Dendritic cell treated with granulocyte-macrophage colony-stimulating factor and Interleukin-4, amounts not matched to agents 40 ng/mL and 50 ng/mL, for 4 days (primary cell): ENCODE measurements around the gene TNNT1.
"Not testable (repeated sequence)": the region's sequence is repeated elsewhere in the genome, so short reads cannot be mapped to it uniquely, and the experiment has no call there.

Experiments used
- H3K27ac Mint-ChIP-seq: one replicate; pipeline ENCODE4 v1.8.0; 2022; ENCODE audit warnings: mild to moderate bottlenecking, mixed read lengths
- H3K27me3 Mint-ChIP-seq: one replicate; pipeline ENCODE4 v1.8.0; 2022; ENCODE audit warnings: mild to moderate bottlenecking, mixed read lengths
- H3K36me3 Mint-ChIP-seq: one replicate; pipeline ENCODE4 v1.8.0; 2022; ENCODE audit warnings: low read depth, mixed read lengths
- H3K4me1 Mint-ChIP-seq: one replicate; pipeline ENCODE4 v1.8.0; 2022; ENCODE audit warnings: low read depth, mixed read lengths
- H3K4me3 Mint-ChIP-seq: one replicate; pipeline ENCODE4 v1.8.0; 2022; ENCODE audit warnings: mild to moderate bottlenecking, moderate library complexity, mixed read lengths
- H3K9me3 Mint-ChIP-seq: one replicate; pipeline ENCODE4 v1.8.0; 2022; ENCODE audit warnings: mixed read lengths
- intact Hi-C: fragments of 100-400 bp; cut with micrococcal nuclease; formaldehyde crosslinking; loops from one replicate; pipeline ENCODE4 v1.15.0; 2022

TNNT1 gene

DNA sequence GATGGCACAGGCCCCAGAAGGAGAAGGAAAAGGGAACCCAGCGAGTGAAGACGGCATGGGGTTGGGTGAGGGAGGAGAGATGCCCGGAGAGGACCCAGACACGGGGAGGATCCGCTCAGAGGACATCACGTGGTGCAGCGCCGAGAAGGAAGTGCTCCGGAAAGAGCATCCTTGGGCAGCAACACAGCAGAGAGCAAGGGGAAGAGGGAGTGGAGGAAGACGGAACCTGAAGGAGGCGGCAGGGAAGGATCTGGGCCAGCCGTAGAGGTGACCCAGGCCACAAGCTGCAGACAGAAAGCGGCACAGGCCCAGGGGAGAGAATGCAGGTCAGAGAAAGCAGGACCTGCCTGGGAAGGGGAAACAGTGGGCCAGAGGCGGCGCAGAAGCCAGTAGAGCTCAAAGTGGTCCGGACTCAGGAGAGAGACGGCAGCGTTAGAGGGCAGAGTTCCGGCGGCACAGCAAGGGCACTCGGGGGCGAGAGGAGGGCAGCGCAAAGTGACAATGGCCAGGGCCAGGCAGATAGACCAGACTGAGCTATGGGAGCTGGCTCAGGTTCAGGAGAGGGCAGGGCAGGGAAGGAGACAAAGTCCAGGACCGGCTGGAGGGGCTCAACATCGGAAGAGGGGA lies 32.7 kb downstream of the TNNT1 start:
- Mint-ChIP-seq H3K27me3 (peaks cover 9% of the 10 kb centered on the region), H3K4me3 (peak overlapping the region; percentile 98), H3K4me1 (peaks cover 64% of the 10 kb centered on the region), H3K9me3 (no peaks in the 10 kb centered on the region), H3K27ac (peak overlapping the region; percentile 92), H3K36me3 (peaks cover 61% of the 10 kb centered on the region)
- intact Hi-C loops, result loop anchor here (2.0 kb wide), 1 partner anchor 18 kb away; no protein-coding TSS in a partner anchor

- intact Hi-C loops, result loop anchor here (2.0 kb wide), 1 partner anchor 17 kb away; no protein-coding TSS in a partner anchor
- peaks cover 72% of the 10 kb centered on the region for H3K4me1 Mint-ChIP-seq
- H3K9me3 Mint-ChIP-seq, result no peaks in the 10 kb centered on the region
- H3K4me3 Mint-ChIP-seq, result peak overlapping the region; percentile 98
- H3K27me3 Mint-ChIP-seq, result peaks cover 8% of the 10 kb centered on the region
- peaks cover 69% of the 10 kb centered on the region for H3K36me3 Mint-ChIP-seq
- peak overlapping the region; percentile 92 for H3K27ac Mint-ChIP-seq
Observed at GRCh38 chr19:55115446-55116065, 33.5 kb downstream of the TNNT1 start.

- intact Hi-C loops, result no loop called here
- Mint-ChIP-seq H3K36me3 (peaks cover 78% of the 10 kb centered on the region), H3K4me1 (peaks cover 73% of the 10 kb centered on the region), H3K9me3 (no peaks in the 10 kb centered on the region), H3K27ac (no peak overlapping the region), H3K4me3 (no peak overlapping the region), H3K27me3 (peaks cover 4% of the 10 kb centered on the region)
Observed at GRCh38 chr19:55114566-55115145, 34.4 kb downstream of the TNNT1 start.

DNA sequence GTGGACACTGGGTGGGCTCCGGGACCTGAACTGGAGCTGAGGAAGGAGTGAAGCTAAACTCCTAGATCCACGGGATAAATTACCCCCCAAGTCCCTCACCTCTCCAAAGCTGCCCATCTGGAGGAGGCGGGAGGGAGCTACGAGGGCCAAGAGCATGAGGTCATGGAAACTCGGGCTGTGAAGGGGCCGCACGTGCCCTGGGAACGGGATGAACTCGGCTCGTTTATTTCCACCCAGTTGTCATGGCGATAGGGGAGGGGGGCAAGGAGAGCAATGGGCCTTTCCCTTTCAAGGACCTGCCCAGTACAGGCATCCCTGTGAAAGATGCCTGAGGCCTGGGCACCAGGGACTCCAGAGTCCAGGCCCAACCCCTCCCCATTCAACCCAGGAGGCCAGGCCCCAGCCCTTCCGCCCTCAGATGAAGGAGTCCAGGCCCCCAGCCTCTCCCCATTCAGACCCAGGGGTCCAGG lies 35.4 kb downstream of the TNNT1 start:
- Mint-ChIP-seq H3K36me3 (peaks cover 89% of the 10 kb centered on the region), H3K27me3 (no peaks in the 10 kb centered on the region), H3K9me3 (no peaks in the 10 kb centered on the region), H3K27ac (no peak overlapping the region), H3K4me1 (peaks cover 68% of the 10 kb centered on the region), H3K4me3 (peak overlapping the region; percentile 28)
- intact Hi-C loops, result no loop called here

GRCh38 chr19:55112777-55113569 lies 36.0 kb downstream of the TNNT1 start:
- intact Hi-C loops, result no loop called here
- H3K27ac Mint-ChIP-seq, result no peak overlapping the region
- no peak overlapping the region for H3K4me3 Mint-ChIP-seq

DNA sequence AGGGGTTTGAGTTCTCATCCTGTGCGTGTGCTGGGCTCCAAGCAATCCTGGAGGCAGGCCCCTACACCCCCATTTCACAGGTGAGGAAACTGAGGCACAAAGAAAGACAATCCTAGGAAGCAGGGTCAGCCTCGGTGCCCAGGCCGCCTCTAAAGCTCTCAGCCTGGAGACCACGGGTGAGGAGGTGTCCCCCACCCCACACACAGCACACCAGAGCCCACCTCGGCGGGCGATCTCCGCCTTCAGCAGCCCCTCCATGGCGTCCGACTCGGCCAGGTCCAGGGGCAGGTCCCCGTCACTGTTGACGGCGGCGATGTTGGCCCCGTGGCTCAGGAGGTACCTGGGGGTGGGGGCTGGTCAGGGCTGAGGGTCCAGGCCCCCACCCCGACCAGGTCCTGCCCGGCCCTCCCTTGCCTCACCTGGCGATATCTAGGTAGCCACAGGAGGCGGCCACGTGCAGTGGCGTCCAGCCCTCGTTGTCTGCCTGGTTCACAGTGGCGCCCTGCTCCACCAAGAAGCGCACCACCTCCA lies 36.7 kb downstream of the TNNT1 start:
- Mint-ChIP-seq H3K27me3 (no peaks in the 10 kb centered on the region), H3K36me3 (peaks cover 89% of the 10 kb centered on the region), H3K9me3 (no peaks in the 10 kb centered on the region), H3K4me1 (peaks cover 58% of the 10 kb centered on the region), H3K27ac (no peak overlapping the region), H3K4me3 (no peak overlapping the region)
- intact Hi-C loops, result no loop called here

More at GRCh38 chr19:55112777-55113569, 36.0 kb downstream of the TNNT1 start:
- H3K9me3 Mint-ChIP-seq, result no peaks in the 10 kb centered on the region
- peaks cover 61% of the 10 kb centered on the region for H3K4me1 Mint-ChIP-seq
- H3K27me3 Mint-ChIP-seq, result no peaks in the 10 kb centered on the region
- H3K36me3 Mint-ChIP-seq, result peaks cover 94% of the 10 kb centered on the region

GRCh38 chr19:55111238-55111831 lies 37.7 kb downstream of the TNNT1 start:
- Mint-ChIP-seq H3K27ac (no peak overlapping the region), H3K36me3 (peaks cover 91% of the 10 kb centered on the region), H3K4me1 (peaks cover 58% of the 10 kb centered on the region), H3K9me3 (no peaks in the 10 kb centered on the region), H3K27me3 (no peaks in the 10 kb centered on the region), H3K4me3 (no peak overlapping the region)
- intact Hi-C loops, result no loop called here

GRCh38 chr19:55109527-55110291 lies 39.3 kb downstream of the TNNT1 start:
- H3K4me1 Mint-ChIP-seq, result peaks cover 52% of the 10 kb centered on the region
- H3K27ac Mint-ChIP-seq, result no peak overlapping the region
- intact Hi-C loops, result no loop called here
- H3K27me3 Mint-ChIP-seq, result no peaks in the 10 kb centered on the region
- no peaks in the 10 kb centered on the region for H3K9me3 Mint-ChIP-seq
- H3K4me3 Mint-ChIP-seq, result no peak overlapping the region
- H3K36me3 Mint-ChIP-seq, result peaks cover 87% of the 10 kb centered on the region

DNA sequence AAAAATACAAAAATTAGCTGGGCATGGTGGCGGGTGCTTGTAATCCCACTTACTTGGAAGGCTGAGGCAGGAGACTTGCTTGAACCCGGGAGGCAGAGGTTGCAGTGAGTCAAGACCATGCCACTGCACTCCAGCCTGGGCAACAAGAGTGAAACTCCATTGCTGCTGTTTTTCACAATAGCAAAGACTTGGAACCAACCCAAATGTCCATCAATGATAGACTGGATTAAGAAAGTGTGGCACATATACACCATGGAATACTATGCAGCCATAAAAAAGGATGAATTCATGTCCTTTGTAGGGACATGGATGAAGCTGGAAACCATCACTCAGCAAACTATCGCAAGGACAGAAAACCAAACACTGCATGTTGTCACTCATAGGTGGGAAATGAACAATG lies 41.8 kb downstream of the TNNT1 start:
- H3K27ac Mint-ChIP-seq, H3K9me3 Mint-ChIP-seq, intact Hi-C loops, H3K27me3 Mint-ChIP-seq, H3K4me3 Mint-ChIP-seq: not testable (repeated sequence)
- peaks cover 78% of the 10 kb centered on the region for H3K36me3 Mint-ChIP-seq
- H3K4me1 Mint-ChIP-seq, result peaks cover 32% of the 10 kb centered on the region

DNA sequence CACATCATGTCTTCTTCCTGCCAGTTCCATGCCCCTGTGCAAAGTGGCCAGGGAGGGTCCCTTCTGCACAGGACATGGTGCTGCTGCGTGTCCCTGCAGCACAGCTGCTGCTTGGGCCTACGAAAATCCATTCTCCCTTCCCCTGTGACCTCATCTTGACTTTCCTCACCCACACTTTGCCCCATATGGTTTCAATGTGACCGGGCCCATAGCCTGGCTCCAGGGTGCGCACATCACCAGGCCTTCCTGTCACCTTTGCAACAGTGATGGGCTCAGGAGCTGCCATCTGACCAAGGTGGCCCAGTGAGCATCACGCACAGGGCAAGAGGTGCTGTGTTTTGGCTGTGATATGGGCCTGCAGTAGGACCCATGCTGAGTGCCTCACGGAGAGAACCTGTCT lies 42.4 kb downstream of the TNNT1 start:
- Mint-ChIP-seq H3K27me3 (no peaks in the 10 kb centered on the region), H3K36me3 (peaks cover 78% of the 10 kb centered on the region), H3K27ac (no peak overlapping the region), H3K4me1 (peaks cover 35% of the 10 kb centered on the region), H3K9me3 (no peaks in the 10 kb centered on the region), H3K4me3 (no peak overlapping the region)
- intact Hi-C loops, result no loop called here

GRCh38 chr19:55105237-55105636 lies 43.8 kb downstream of the TNNT1 start:
- Mint-ChIP-seq H3K36me3 (peaks cover 78% of the 10 kb centered on the region), H3K9me3 (no peaks in the 10 kb centered on the region), H3K27me3 (no peaks in the 10 kb centered on the region), H3K27ac (no peak overlapping the region), H3K4me3 (no peak overlapping the region), H3K4me1 (peaks cover 28% of the 10 kb centered on the region)
- intact Hi-C loops, result no loop called here

GRCh38 chr19:55103190-55103589 lies 45.8 kb downstream of the TNNT1 start:
- H3K4me3 Mint-ChIP-seq, result no peak overlapping the region
- peaks cover 75% of the 10 kb centered on the region for H3K36me3 Mint-ChIP-seq
- H3K27ac Mint-ChIP-seq, result no peak overlapping the region
- intact Hi-C loops, result no loop called here
- H3K9me3 Mint-ChIP-seq, result no peaks in the 10 kb centered on the region
- H3K27me3 Mint-ChIP-seq, result no peaks in the 10 kb centered on the region
- peaks cover 48% of the 10 kb centered on the region for H3K4me1 Mint-ChIP-seq

DNA sequence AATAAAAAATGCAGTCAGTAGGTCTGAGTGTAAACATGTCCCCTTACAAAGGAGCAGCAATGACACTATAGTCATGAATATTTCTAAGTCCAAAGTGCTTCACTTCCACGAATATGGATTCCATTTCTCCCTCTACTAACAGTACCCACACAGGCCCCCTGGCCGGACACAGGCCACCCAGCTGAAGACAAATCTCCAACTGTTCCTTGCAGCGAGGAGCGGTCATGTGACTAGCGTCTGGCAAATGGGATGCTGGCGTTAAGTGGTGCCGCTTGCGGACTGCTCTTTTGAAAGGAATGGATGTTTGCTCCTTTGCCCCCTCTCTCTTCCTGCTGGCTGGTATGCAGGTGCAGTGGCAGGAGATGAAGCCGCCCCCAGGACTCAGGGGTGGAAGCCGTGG lies 47.7 kb downstream of the TNNT1 start:
- no peak overlapping the region for H3K27ac Mint-ChIP-seq
- H3K9me3 Mint-ChIP-seq, result no peaks in the 10 kb centered on the region

More for the DNA sequence above, 47.7 kb downstream of the TNNT1 start:
- Mint-ChIP-seq H3K4me1 (peaks cover 59% of the 10 kb centered on the region), H3K27me3 (no peaks in the 10 kb centered on the region), H3K4me3 (no peak overlapping the region), H3K36me3 (peaks cover 81% of the 10 kb centered on the region)
- intact Hi-C loops, result no loop called here
